Hepatocyte (in vitro differentiated cells): ENCODE results near the gene SLC28A3. TPM values are rescaled to one million over a fixed set of nuclear protein-coding genes. Genes with fewer than 3 reads are reported as not detected.

ENCODE experiments used
- DNase-seq: peaks from one replicate; pipeline ENCODE4 v3.0.0-alpha.2; 2016; ENCODE audit warnings: low spot score
- H2AFZ ChIP-seq: fragments of 200-600 bp; sonication (generic); 2 replicates; pipeline ENCODE4 v1.6.0; 2016; ENCODE audit warnings: antibody characterized with exemption, mild to moderate bottlenecking
- H3K27ac ChIP-seq: fragments of 200-600 bp; sonication (generic); 2 replicates; pipeline ENCODE4 v1.5.1; 2016; ENCODE audit warnings: mild to moderate bottlenecking
- H3K27me3 ChIP-seq: fragments of 200-600 bp; sonication (generic); 2 replicates; pipeline ENCODE4 v1.6.1; 2016
- H3K36me3 ChIP-seq: fragments of 200-600 bp; sonication (generic); replicated peaks from 2 replicates; pipeline ENCODE4 v1.5.1; 2016; ENCODE audit warnings: low read depth; ENCODE audit not compliant: insufficient read depth
- H3K4me1 ChIP-seq: fragments of 200-600 bp; sonication (generic); 2 replicates; pipeline ENCODE4 v1.5.1; 2016; ENCODE audit warnings: mild to moderate bottlenecking, moderate library complexity; ENCODE audit not compliant: insufficient read depth
- H3K4me2 ChIP-seq: fragments of 200-600 bp; sonication (generic); 2 replicates; pipeline ENCODE4 v1.6.0; 2016
- H3K4me3 ChIP-seq: fragments of 200-600 bp; sonication (generic); 2 replicates; pipeline ENCODE4 v1.5.1; 2016; ENCODE audit warnings: mild to moderate bottlenecking
- H3K79me2 ChIP-seq: fragments of 200-600 bp; sonication (generic); 2 replicates; pipeline ENCODE4 v1.6.0; 2017; ENCODE audit warnings: mild to moderate bottlenecking
- H3K9me2 ChIP-seq: fragments of 200-600 bp; sonication (generic); replicated peaks from 2 replicates; pipeline ENCODE4 v1.6.0; 2017; ENCODE audit warnings: mild to moderate bottlenecking; ENCODE audit not compliant: insufficient read depth
- H3K9me3 ChIP-seq: fragments of 200-600 bp; sonication (generic); 2 replicates; pipeline ENCODE4 v1.5.1; 2016; ENCODE audit warnings: low read depth, mild to moderate bottlenecking
- H4K20me1 ChIP-seq: fragments of 200-600 bp; sonication (generic); 2 replicates; pipeline ENCODE4 v1.6.0; 2016; ENCODE audit warnings: mild to moderate bottlenecking; ENCODE audit not compliant: insufficient read depth, poor library complexity, severe bottlenecking
- EZH2 ChIP-seq: fragments of 200-600 bp; sonication (generic); IDR thresholded peaks from 2 replicates; pipeline ENCODE4 v1.6.1; 2016; ENCODE audit warnings: antibody characterized with exemption, mild to moderate bottlenecking, borderline replicate concordance
- EZH2phosphoT487 ChIP-seq: fragments of 200-600 bp; sonication (generic); IDR thresholded peaks from one replicate; pipeline ENCODE4 v1.6.1; 2018; ENCODE audit warnings: antibody characterized with exemption, mild to moderate bottlenecking, low read depth, moderate library complexity; ENCODE audit not compliant: unreplicated experiment, severe bottlenecking
- WGBS: methylation state at CpG from one replicate; pipeline ENCODE4 v1.1.6; 2016; ENCODE audit warnings: low lambda C conversion rate; ENCODE audit errors: missing lambda C conversion rate; 5-methylcytosine and 5-hydroxymethylcytosine counted together
- polyA plus RNA-seq: library from polyadenylated mRNA; unstranded; fragments of >200 nt; fragmentation: Nextera tagmentation; extraction: Ambion mirVana; gene quantifications from 2 replicates; pipeline ENCODE4 v1.2.1, GENCODE V29; 2016
- total RNA-seq: library from RNA; depleted of rRNA; stranded (reverse); fragments of >200 nt; gene quantifications from 2 replicates; pipeline ENCODE4 v1.2.3, GENCODE V29; 2014
- TF ChIP-seq, protein P1 (sequence below): fragments of 200-600 bp; sonication (generic); IDR thresholded peaks from 2 replicates; pipeline ENCODE4 v1.5.1; 2016; ENCODE audit warnings: antibody characterized with exemption, mild to moderate bottlenecking; ENCODE audit not compliant: poor library complexity

The SLC28A3 gene
- total and polyA plus RNA-seq, 2 experiments from 2014 or later, result 0.98 to 1.7 TPM

GRCh38 chr9:84228130-84228720 lies 112.3 kb downstream of the SLC28A3 start:
- H3K9me3 ChIP-seq, result no peaks in the 10 kb centered on the region
- no peaks in the 10 kb centered on the region for H3K9me2 ChIP-seq
- H3K36me3 ChIP-seq, result no peaks in the 10 kb centered on the region
- no peaks in the 10 kb centered on the region for H4K20me1 ChIP-seq
- 42% methylated on average over 5 of the region's 5 CpGs for WGBS
- peak; percentile 35 for DNase-seq
- H3K79me2 ChIP-seq, result no peaks in the 10 kb centered on the region
- H3K4me2 ChIP-seq, result no peak overlapping the region
- no peaks in the 10 kb centered on the region for H3K27me3 ChIP-seq
- TF ChIP-seq EZH2phosphoT487, result peak; percentile 94
- TF ChIP-seq EZH2, result no peak
- TF ChIP-seq, protein P1, sequence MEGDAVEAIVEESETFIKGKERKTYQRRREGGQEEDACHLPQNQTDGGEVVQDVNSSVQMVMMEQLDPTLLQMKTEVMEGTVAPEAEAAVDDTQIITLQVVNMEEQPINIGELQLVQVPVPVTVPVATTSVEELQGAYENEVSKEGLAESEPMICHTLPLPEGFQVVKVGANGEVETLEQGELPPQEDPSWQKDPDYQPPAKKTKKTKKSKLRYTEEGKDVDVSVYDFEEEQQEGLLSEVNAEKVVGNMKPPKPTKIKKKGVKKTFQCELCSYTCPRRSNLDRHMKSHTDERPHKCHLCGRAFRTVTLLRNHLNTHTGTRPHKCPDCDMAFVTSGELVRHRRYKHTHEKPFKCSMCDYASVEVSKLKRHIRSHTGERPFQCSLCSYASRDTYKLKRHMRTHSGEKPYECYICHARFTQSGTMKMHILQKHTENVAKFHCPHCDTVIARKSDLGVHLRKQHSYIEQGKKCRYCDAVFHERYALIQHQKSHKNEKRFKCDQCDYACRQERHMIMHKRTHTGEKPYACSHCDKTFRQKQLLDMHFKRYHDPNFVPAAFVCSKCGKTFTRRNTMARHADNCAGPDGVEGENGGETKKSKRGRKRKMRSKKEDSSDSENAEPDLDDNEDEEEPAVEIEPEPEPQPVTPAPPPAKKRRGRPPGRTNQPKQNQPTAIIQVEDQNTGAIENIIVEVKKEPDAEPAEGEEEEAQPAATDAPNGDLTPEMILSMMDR, result no peak
- H3K27ac ChIP-seq, result no peak overlapping the region
- H2AFZ ChIP-seq, result no peak overlapping the region
- H3K4me1 ChIP-seq, result peaks cover 6% of the 10 kb centered on the region
- H3K4me3 ChIP-seq, result no peak overlapping the region

DNA sequence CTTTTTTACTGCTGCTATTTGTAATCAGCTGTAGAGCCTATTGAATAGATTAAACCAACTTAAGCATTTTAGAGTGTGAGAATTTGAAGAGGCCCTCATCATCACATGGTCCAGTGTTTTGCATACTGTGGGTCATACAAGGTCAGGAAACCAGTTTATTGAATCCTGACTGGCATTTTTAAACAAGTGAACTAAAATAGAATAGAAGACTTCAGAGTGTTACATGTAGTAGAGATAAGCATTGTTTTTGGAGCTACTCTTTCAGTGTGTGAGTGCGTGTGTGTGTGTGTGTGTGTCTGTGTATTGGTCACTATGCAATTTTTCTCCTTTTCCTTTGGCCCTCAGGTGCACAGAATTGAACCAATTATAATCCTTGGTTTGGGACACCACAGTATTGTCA lies 114.4 kb downstream of the SLC28A3 start:
- H3K4me2 ChIP-seq, result no peak overlapping the region
- H4K20me1 ChIP-seq, result no peaks in the 10 kb centered on the region
- H3K27ac ChIP-seq, result no peak overlapping the region
- no peaks in the 10 kb centered on the region for H3K9me2 ChIP-seq
- H3K79me2 ChIP-seq, result no peaks in the 10 kb centered on the region
- H3K27me3 ChIP-seq, result no peaks in the 10 kb centered on the region
- DNase-seq, result no peak
- H3K9me3 ChIP-seq, result no peaks in the 10 kb centered on the region
- WGBS, result 85% methylated on average over 1 of the region's 1 CpG
- no peak overlapping the region for H2AFZ ChIP-seq
- H3K36me3 ChIP-seq, result no peaks in the 10 kb centered on the region
- H3K4me3 ChIP-seq, result no peak overlapping the region
- H3K4me1 ChIP-seq, result peaks cover 6% of the 10 kb centered on the region
- TF ChIP-seq, protein P1, result no peak
- TF ChIP-seq EZH2 (no peak), EZH2phosphoT487 (no peak)
